HepG2 (cell line): ENCODE measurements around the gene ZNF331. TPM values are rescaled to one million over a fixed set of nuclear protein-coding genes. Genes with fewer than 3 reads are reported as not detected.

Experiments
- CENPX ChIP-seq: sonication (generic); formaldehyde crosslinking; IDR thresholded peaks from 2 replicates; pipeline ENCODE4 v1.9.0; 2021; ENCODE audit warnings: mild to moderate bottlenecking, missing genetic modification reagents, moderate library complexity
- DBP ChIP-seq: sonication (generic); formaldehyde crosslinking; IDR thresholded peaks from 2 replicates; pipeline ENCODE4 v1.4.0; 2020; ENCODE audit warnings: missing genetic modification reagents; ENCODE audit errors: not compliant biosample characterization
- EP300 ChIP-seq, 3 experiments: sonication (generic) in 1 of 3; formaldehyde crosslinking in 1 of 3; IDR thresholded peaks; 2 replicates each; pipeline versions ENCODE4 v1.5.1 to v1.6.1; 2011 to 2020; ENCODE audit warnings: low read depth in 2 of 3, low read length in 2 of 3, borderline replicate concordance in 1 of 3, improper control_type of control experiment in 1 of 3, mild to moderate bottlenecking in 1 of 3, missing genetic modification reagents in 1 of 3, moderate library complexity in 1 of 3
- FOXA3 ChIP-seq: IDR thresholded peaks from 2 replicates; pipeline ENCODE4 v1.6.1; 2016; ENCODE audit warnings: missing genetic modification reagents, missing compliant biosample characterization
- KLF13 ChIP-seq: sonication (generic); formaldehyde crosslinking; IDR thresholded peaks from 2 replicates; pipeline ENCODE4 v1.4.0; 2020; ENCODE audit warnings: mild to moderate bottlenecking, missing genetic modification reagents
- MIER3 ChIP-seq: IDR thresholded peaks from 2 replicates; pipeline ENCODE4 v1.6.1; 2016; ENCODE audit warnings: missing compliant biosample characterization, borderline replicate concordance
- PHF20 ChIP-seq: sonication (generic); formaldehyde crosslinking; IDR thresholded peaks from 2 replicates; pipeline ENCODE4 v1.5.0; 2020; ENCODE audit warnings: mild to moderate bottlenecking, missing genetic modification reagents
- POGZ ChIP-seq: sonication (generic); formaldehyde crosslinking; IDR thresholded peaks from 2 replicates; pipeline ENCODE4 v1.4.0; 2020; ENCODE audit warnings: mild to moderate bottlenecking, missing genetic modification reagents
- RARA ChIP-seq: IDR thresholded peaks from 2 replicates; pipeline ENCODE4 v1.6.1; 2016; ENCODE audit warnings: missing genetic modification reagents, missing compliant biosample characterization
- TRIM22 ChIP-seq: fragments of 450-650 bp; IDR thresholded peaks from 2 replicates; pipeline ENCODE4 v1.6.1; 2017
- ZBTB10 ChIP-seq: sonication (generic); formaldehyde crosslinking; IDR thresholded peaks from 2 replicates; pipeline ENCODE4 v1.4.0; 2020; ENCODE audit warnings: missing genetic modification reagents, borderline replicate concordance
- ZBTB20 ChIP-seq: sonication (generic); formaldehyde crosslinking; IDR thresholded peaks from 2 replicates; pipeline ENCODE4 v1.8.1; 2023; ENCODE audit warnings: missing genetic modification reagents, low read depth, mild to moderate bottlenecking, borderline replicate concordance
- ZBTB37 ChIP-seq: sonication (generic); formaldehyde crosslinking; IDR thresholded peaks from 2 replicates; pipeline ENCODE4 v1.4.0; 2020; ENCODE audit warnings: mild to moderate bottlenecking, missing genetic modification reagents
- ZFP41 ChIP-seq: sonication (generic); formaldehyde crosslinking; IDR thresholded peaks from 2 replicates; pipeline ENCODE4 v1.4.0; 2020; ENCODE audit warnings: mild to moderate bottlenecking, missing genetic modification reagents, borderline replicate concordance
- ZNF160 ChIP-seq: sonication (generic); formaldehyde crosslinking; IDR thresholded peaks from 2 replicates; pipeline ENCODE4 v1.8.0; 2022; ENCODE audit warnings: mild to moderate bottlenecking, inconsistent platforms, missing genetic modification reagents
- ZNF17 ChIP-seq: sonication (generic); formaldehyde crosslinking; IDR thresholded peaks from 2 replicates; pipeline ENCODE4 v1.5.0; 2020; ENCODE audit warnings: mild to moderate bottlenecking, missing genetic modification reagents
- ZNF230 ChIP-seq: sonication (generic); formaldehyde crosslinking; IDR thresholded peaks from 2 replicates; pipeline ENCODE4 v1.4.0; 2020; ENCODE audit warnings: mild to moderate bottlenecking, missing genetic modification reagents
- ZNF546 ChIP-seq: sonication (generic); formaldehyde crosslinking; conservative IDR thresholded peaks from 2 replicates; pipeline ENCODE4 v1.8.1; 2023; ENCODE audit warnings: mild to moderate bottlenecking, missing genetic modification reagents
- ZNF574 ChIP-seq: sonication (generic); formaldehyde crosslinking; IDR thresholded peaks from 2 replicates; pipeline ENCODE4 v1.4.0; 2020; ENCODE audit warnings: missing genetic modification reagents
- ZNF580 ChIP-seq: IDR thresholded peaks from 2 replicates; pipeline ENCODE4 v1.6.1; 2016; ENCODE audit warnings: low read depth, borderline replicate concordance
- polyA plus RNA-seq, 8 experiments: library from polyadenylated mRNA; depleted of rRNA in 3 of 8; stranded (reverse) in 7 of 8; unstranded in 1 of 8; fragments of >200 nt; fragmentation: Illumina TruSeq in 4 of 8; extraction: Trizol in 4 of 8; gene quantifications; 2 replicates each; pipeline versions ENCODE4 v1.2.1 to v1.2.3, GENCODE V29; 2011 to 2016; ENCODE audit warnings: low read depth in 4 of 8, missing spikeins in 1 of 8, mixed read lengths in 1 of 8; ENCODE audit not compliant: insufficient read depth in 1 of 8
- total RNA-seq, 5 experiments: library from RNA; depleted of rRNA; stranded (reverse); fragments of >200 nt; fragmentation: Illumina TruSeq; extraction: Trizol; gene quantifications; 2 replicates each; pipeline ENCODE4 v1.2.3, GENCODE V29; 2016; ENCODE audit warnings: low read depth in 1 of 5

The ZNF331 gene
- total and polyA plus RNA-seq, 2 of the 13 experiments (the other 11 are each of a cell fraction or from before 2014, with no cell fraction given): 8.2 to 13.3 TPM

GRCh38 chr19:53586277-53586691 lies 48.3 kb downstream of the ZNF331 start (continued):
- TF ChIP-seq TRIM22 (no peak), RARA (CRISPR knock-in tag) (peak; percentile 56; the same call in 1 of the 2 replicates), KLF13 (CRISPR knock-in tag) (no peak), ZNF17 (CRISPR knock-in tag) (no peak), ZNF574 (CRISPR knock-in tag) (0 out of 2 replicates have a peak, but pooled peaks have one; percentile 23), ZNF230 (CRISPR knock-in tag) (no peak), ZNF160 (CRISPR knock-in tag) (no peak), MIER3 (CRISPR knock-in tag) (0 out of 2 replicates have a peak, but pooled peaks have one; percentile 22), EP300 (IDR thresholded peaks at IDR 0.05; ENCODE audit: low read depth in 2 of 2, low read length in 2 of 2) (peak in 1 of 2 experiments; percentile 82; a peak in 2 of 4 replicates), EP300 (CRISPR knock-in tag; IDR thresholded peaks at IDR 0.05; ENCODE audit: borderline replicate concordance) (no peak), ZNF580 (CRISPR knock-in tag) (no peak), ZFP41 (no peak), ZBTB37 (no peak), FOXA3 (peak; percentile 48), DBP (CRISPR knock-in tag) (no peak), ZNF546 (CRISPR knock-in tag) (no peak), ZBTB10 (CRISPR knock-in tag) (no peak), ZBTB20 (CRISPR knock-in tag) (0 out of 2 replicates have a peak, but pooled peaks have one; percentile 60), POGZ (CRISPR knock-in tag) (no peak), CENPX (CRISPR knock-in tag) (no peak), PHF20 (CRISPR knock-in tag) (no peak)
